Measurements from ENCODE around the gene APOBEC3G.

DNA sequence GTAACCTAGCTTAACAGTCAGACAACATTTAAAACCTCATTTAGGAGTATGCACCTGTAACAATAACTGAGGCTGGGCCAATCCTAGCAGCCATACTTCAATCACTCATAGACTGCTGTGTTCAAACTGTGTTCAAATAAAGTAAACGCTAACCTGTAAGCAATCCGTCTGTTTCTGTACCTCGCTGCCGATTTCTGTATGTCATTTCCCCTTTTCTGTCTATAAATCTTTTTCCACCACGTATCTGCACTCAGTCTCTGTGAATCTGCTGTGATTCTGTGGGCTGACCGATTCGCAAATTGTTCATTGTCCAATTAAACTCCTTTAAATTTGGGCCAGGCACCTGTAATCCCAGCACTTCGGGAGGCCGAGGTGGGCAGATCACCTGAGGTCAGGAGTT lies 32.3 kb downstream of the APOBEC3G start:
- TF ChIP-seq, protein P1, sequence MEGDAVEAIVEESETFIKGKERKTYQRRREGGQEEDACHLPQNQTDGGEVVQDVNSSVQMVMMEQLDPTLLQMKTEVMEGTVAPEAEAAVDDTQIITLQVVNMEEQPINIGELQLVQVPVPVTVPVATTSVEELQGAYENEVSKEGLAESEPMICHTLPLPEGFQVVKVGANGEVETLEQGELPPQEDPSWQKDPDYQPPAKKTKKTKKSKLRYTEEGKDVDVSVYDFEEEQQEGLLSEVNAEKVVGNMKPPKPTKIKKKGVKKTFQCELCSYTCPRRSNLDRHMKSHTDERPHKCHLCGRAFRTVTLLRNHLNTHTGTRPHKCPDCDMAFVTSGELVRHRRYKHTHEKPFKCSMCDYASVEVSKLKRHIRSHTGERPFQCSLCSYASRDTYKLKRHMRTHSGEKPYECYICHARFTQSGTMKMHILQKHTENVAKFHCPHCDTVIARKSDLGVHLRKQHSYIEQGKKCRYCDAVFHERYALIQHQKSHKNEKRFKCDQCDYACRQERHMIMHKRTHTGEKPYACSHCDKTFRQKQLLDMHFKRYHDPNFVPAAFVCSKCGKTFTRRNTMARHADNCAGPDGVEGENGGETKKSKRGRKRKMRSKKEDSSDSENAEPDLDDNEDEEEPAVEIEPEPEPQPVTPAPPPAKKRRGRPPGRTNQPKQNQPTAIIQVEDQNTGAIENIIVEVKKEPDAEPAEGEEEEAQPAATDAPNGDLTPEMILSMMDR (IDR thresholded peaks at IDR 0.05): no peak
- TF ChIP-seq EZH2 (IDR thresholded peaks at IDR 0.05; ENCODE audit: borderline replicate concordance, insufficient read depth, low read depth, low read length, poor library complexity, severe bottlenecking): no peak
